Measurements from ENCODE around the gene HOXC12. TPM values are rescaled to one million over a fixed set of nuclear protein-coding genes. Genes with fewer than 3 reads are reported as not detected.

The HOXC12 gene
- total and polyA plus RNA-seq, 2 of the 8 experiments (the other 6 are each of a cell fraction or from before 2014, with no cell fraction given), result not detected

- Histone ChIP-seq H3K23me2 (ENCODE audit: low read depth, low read length) (peaks cover 1% of the 10 kb centered on the region; the same call in 1 of the 2 replicates), H4K5ac (ENCODE audit: insufficient read length, low read depth, low read length) (no peak overlapping the region), H2BK15ac (ENCODE audit: low read length) (no peak overlapping the region), H2BK12ac (ENCODE audit: low read depth, low read length) (no peak overlapping the region), H2AK5ac (ENCODE audit: low read depth, low read length) (no peak overlapping the region), H2AFZ (ENCODE audit: low read length) (no peak overlapping the region), H2BK120ac (replicated peaks; ENCODE audit: low read depth, low read length) (no peak overlapping the region), H4K91ac (replicated peaks; ENCODE audit: insufficient read length, low read length) (no peak overlapping the region), H3K27me3 (replicated peaks in 1 of 4; ENCODE audit: control insufficient read depth in 3 of 4, extremely low read depth in 1 of 4, insufficient read depth in 3 of 4, low read length in 3 of 4) (peaks cover 100% of the 10 kb centered on the region in 4 experiments), H3K56ac (replicated peaks; ENCODE audit: insufficient read length, low read depth, low read length) (no peak overlapping the region), H3K4ac (replicated peaks; ENCODE audit: insufficient read length, low read depth, low read length) (no peak overlapping the region), H3K4me2 (ENCODE audit: insufficient read depth in 1 of 2, low read depth in 2 of 2, low read length in 2 of 2) (no peak overlapping the region), H4K8ac (ENCODE audit: extremely low read depth, insufficient read depth, low read length) (no peak overlapping the region), H2BK5ac (ENCODE audit: low read depth, low read length) (no peak overlapping the region), H3K18ac (ENCODE audit: extremely low read depth, low read length) (no peak overlapping the region), H4K20me1 (replicated peaks in 1 of 2; ENCODE audit: control insufficient read depth in 1 of 2, insufficient read depth in 2 of 2, low read length in 2 of 2) (peaks cover 19 to 37% of the 10 kb centered on the region in 2 experiments), H3K4me1 (replicated peaks in 1 of 4; ENCODE audit: control insufficient read depth in 3 of 4, insufficient read depth in 4 of 4, low read length in 3 of 4) (peaks cover 0 to 14% (median 4%) of the 10 kb centered on the region in 4 experiments; a peak in 5 of 7 replicates), H3K27ac (ENCODE audit: low read depth, low read length) (no peak overlapping the region), H3K14ac (ENCODE audit: insufficient read length) (no peak overlapping the region), H3K9me3 (ENCODE audit: insufficient read depth in 2 of 2, low read depth in 1 of 2, low read length in 1 of 2) (0 out of 4 replicates have a peak, but pooled peaks cover 0 to 2% of the 10 kb centered on the region in 2 experiments), H3K79me2 (ENCODE audit: control insufficient read depth in 1 of 2, insufficient read depth in 2 of 2, low read length in 2 of 2) (no peaks in the 10 kb centered on the region), H3K79me1 (ENCODE audit: low read depth, low read length) (no peaks in the 10 kb centered on the region), H3K4me3 (ENCODE audit: extremely low read depth in 1 of 4, insufficient read depth in 2 of 4, low read depth in 3 of 4, low read length in 4 of 4) (no peak overlapping the region), H2BK20ac (ENCODE audit: low read length) (no peak overlapping the region), H3K9ac (replicated peaks in 1 of 4; ENCODE audit: extremely low read depth in 1 of 4, low read depth in 3 of 4, low read length in 3 of 4) (no peak overlapping the region), H3K23ac (ENCODE audit: insufficient read length) (no peak overlapping the region), H3K36me3 (ENCODE audit: control insufficient read depth in 2 of 4, insufficient read depth in 4 of 4, low read length in 3 of 4) (peaks cover 0 to 3% (median 0%) of the 10 kb centered on the region in 4 experiments; a peak in 2 of 8 replicates)
- no peak for FAIRE-seq
- DNase-seq (ENCODE audit: low read depth in 1 of 2, low spot score in 2 of 2), result no peak
- ChIA-PET CTCF (ENCODE audit: partially characterized antibody) (interaction anchor here (0.6 to 2.8 kb wide), 7 partner anchors 11 to 61 kb away, joined by 3 to 13 read pairs (median 5); partner anchors contain the start of genes HOXC10 and HOXC5), POLR2A (ENCODE audit: partially characterized antibody) (interaction anchor here (1.1 kb wide), 1 partner anchor 15 kb away, joined by 3 read pairs; no protein-coding TSS in a partner anchor)
- 75% methylated on average over 3 of the region's 3 CpGs; no CpG with 5 or more reads in 1 of the 2 experiments for WGBS, 2 experiments (ENCODE audit: extremely low coverage in 1 of 2, insufficient coverage in 1 of 2, insufficient read length in 1 of 2, insufficient replicate concordance in 2 of 2, low coverage in 1 of 2, low lambda C conversion rate in 2 of 2, missing lambda C conversion rate in 1 of 2)
- TF ChIP-seq EGR1 (IDR thresholded peaks at IDR 0.05; ENCODE audit: borderline replicate concordance, low read depth, low read length), result no peak
- TF ChIP-seq RNF2 (IDR thresholded peaks at IDR 0.05; ENCODE audit: borderline replicate concordance, low read depth, low read length, missing control alignments, poor library complexity, severe bottlenecking), result peak; percentile 55
- TF ChIP-seq CTCF (IDR thresholded peaks at IDR 0.05; ENCODE audit: control extremely low read depth in 1 of 3, insufficient read depth in 1 of 3, low read depth in 1 of 3, low read length in 3 of 3), result no peak
- TF ChIP-seq ATF3 (IDR thresholded peaks at IDR 0.05; ENCODE audit: insufficient read depth, low read depth, low read length), result no peak
- no peak for TF ChIP-seq CREB1 (IDR thresholded peaks at IDR 0.05)
These were observed 16.4 kb downstream of the HOXC12 start for GRCh38 chr12:53971129-53971528.

Data from H1 (cell line).